Ovary (tissue), 9 donors: ENCODE data around the gene STOM. TPM values are rescaled to one million over a fixed set of nuclear protein-coding genes. Genes with fewer than 3 reads are reported as not detected.

Experiments used
- DNase-seq, 5 donors: peaks; one replicate each; pipeline ENCODE4 v3.0.0-alpha.2; 2019 to 2020
- H3K27ac ChIP-seq, 2 donors: fragments of 200-600 bp; one replicate each; pipeline versions ENCODE4 v1.5.1 to v1.8.0; 2019 to 2022
- H3K27me3 ChIP-seq: fragments of 200-600 bp; one replicate; pipeline ENCODE4 v1.8.0; 2022
- H3K36me3 ChIP-seq: fragments of 200-600 bp; sonication (generic); one replicate; pipeline ENCODE4 v1.5.1; 2019
- H3K4me1 ChIP-seq: one replicate; pipeline ENCODE4 v1.8.1; 2013; ENCODE audit warnings: mild to moderate bottlenecking, moderate library complexity; ENCODE audit not compliant: insufficient read depth
- H3K4me3 ChIP-seq: fragments of 200-600 bp; sonication (generic); one replicate; pipeline ENCODE4 v1.5.1; 2017
- H3K9me3 ChIP-seq, 2 donors: fragments of 200-600 bp in 1 of 2; sonication (generic) in 1 of 2; one replicate each; pipeline versions ENCODE4 v1.5.1 to v1.8.1; 2013 to 2019; ENCODE audit warnings: mild to moderate bottlenecking in 1 of 2, moderate library complexity in 1 of 2
- EP300 ChIP-seq: sonication (generic); formaldehyde crosslinking; IDR thresholded peaks from one replicate; pipeline ENCODE4 v1.6.1; 2017; ENCODE audit warnings: antibody characterized with exemption
- POLR2A ChIP-seq: fragments of 450-650 bp; IDR thresholded peaks from one replicate; pipeline ENCODE4 v1.6.1; 2017; ENCODE audit warnings: antibody characterized with exemption, mild to moderate bottlenecking, moderate library complexity
- WGBS, 3 donors: extraction: QIAGEN DNeasy Blood & Tissue Kit in 1 of 3; methylation state at CpG; one replicate each; pipeline versions ENCODE4 v1.1.5 to v1.1.7; 2013 to 2017; 5-methylcytosine and 5-hydroxymethylcytosine counted together
- intact Hi-C, 4 donors: fragments of 100-400 bp; cut with DNase I; formaldehyde crosslinking; loops; one replicate each; pipeline versions ENCODE4 v1.11.0 to v1.15.1; 2022 to 2023
- polyA plus RNA-seq, 2 donors: library from polyadenylated mRNA; stranded (reverse); fragments of 200-250 nt in 1 of 2; fragments of 350-450 nt in 1 of 2; fragmentation: Illumina TruSeq in 1 of 2; extraction: RNeasy Lipid Tissue Mini Kit (QIAGEN cat#74804) in 1 of 2; gene quantifications; one replicate each; pipeline ENCODE4 v1.2.3, GENCODE V29; 2013 to 2014
- total RNA-seq, 7 donors: library from RNA; depleted of rRNA in 2 of 7; stranded (reverse); fragments of >200 nt in 2 of 7; fragmentation: NEBNext Ultra II Directional in 3 of 7; extraction: Animal tissue kit (Norgen Biotek cat#: 25700) in 3 of 7; gene quantifications; one replicate each; pipeline versions ENCODE4 v1.1.0 to v1.2.4, GENCODE V29; 2016 to 2023
- TF ChIP-seq, protein P1 (sequence below), 3 donors: fragments of 450-650 bp in 2 of 3; fragments of 200-600 bp in 1 of 3; IDR thresholded peaks; one replicate each; pipeline versions ENCODE4 v1.5.1 to v1.8.0; 2016 to 2022; ENCODE audit warnings: antibody characterized with exemption in 3 of 3, mild to moderate bottlenecking in 1 of 3
- donor health status: DM: no; HTN: no; CAD: no; lungs with moderate emphysema.
- donor health status: DM: no; HTN: no; CAD: no.
- donor health status: Bipolar disorder and iron deficiency.
- donor health status: DM: yes; HTN: yes; CAD: no.
- donor health status: DM: no; HTN: no; CAD: no.
- donor health status: DM: yes; HTN: yes; CAD: no.

Gene STOM
- total and polyA plus RNA-seq, 9 donors, result 73.1 to 205 (median 164) TPM

DNA sequence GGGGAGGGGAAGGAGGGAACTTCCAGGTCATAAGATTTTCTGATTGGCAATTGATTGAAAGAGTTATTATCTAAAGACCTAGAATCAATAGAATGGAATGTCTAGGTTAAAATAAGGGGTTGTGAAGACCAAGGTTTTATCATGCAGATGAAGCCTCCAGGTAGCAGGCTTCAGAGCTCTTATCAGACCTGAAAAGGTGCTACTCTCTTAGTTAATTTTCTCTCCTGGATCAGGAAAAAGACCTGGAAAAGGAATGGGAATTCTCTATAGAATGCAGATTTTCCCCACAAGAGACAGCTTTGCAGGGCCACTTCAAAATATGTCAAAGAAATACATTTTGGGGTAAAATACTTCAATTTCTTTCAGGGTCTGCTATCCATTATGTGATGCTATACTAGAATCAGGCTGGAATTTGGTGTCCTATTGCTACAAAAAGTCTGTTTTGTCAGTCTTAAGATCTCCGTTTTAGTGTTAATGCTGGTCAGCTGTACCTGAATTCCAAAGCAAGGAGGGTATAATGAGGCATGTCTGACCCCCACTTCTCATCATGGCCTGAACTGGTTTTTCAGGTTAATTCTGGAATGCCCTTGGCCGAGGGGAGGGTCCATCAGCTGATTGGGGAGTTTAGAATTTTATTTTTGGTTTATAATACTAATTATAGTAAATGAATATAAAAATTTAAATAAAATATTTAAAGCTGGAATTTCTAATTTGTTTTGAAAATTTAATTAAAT lies 16.6 kb upstream of the STOM start:
- DNase-seq, result no peak
- H3K27me3 ChIP-seq, result no peaks in the 10 kb centered on the region
- H3K9me3 ChIP-seq, result no peaks in the 10 kb centered on the region
- WGBS, 3 donors, result 88 to 92% (median 89%) methylated on average over 2 of the region's 2 CpGs
- no peak overlapping the region for H3K27ac ChIP-seq
- no peak overlapping the region for H3K4me3 ChIP-seq
- intact Hi-C loops, result no loop called here
- no peaks in the 10 kb centered on the region for H3K36me3 ChIP-seq
- TF ChIP-seq POLR2A (no peak), EP300 (no peak)
- TF ChIP-seq, protein P1, sequence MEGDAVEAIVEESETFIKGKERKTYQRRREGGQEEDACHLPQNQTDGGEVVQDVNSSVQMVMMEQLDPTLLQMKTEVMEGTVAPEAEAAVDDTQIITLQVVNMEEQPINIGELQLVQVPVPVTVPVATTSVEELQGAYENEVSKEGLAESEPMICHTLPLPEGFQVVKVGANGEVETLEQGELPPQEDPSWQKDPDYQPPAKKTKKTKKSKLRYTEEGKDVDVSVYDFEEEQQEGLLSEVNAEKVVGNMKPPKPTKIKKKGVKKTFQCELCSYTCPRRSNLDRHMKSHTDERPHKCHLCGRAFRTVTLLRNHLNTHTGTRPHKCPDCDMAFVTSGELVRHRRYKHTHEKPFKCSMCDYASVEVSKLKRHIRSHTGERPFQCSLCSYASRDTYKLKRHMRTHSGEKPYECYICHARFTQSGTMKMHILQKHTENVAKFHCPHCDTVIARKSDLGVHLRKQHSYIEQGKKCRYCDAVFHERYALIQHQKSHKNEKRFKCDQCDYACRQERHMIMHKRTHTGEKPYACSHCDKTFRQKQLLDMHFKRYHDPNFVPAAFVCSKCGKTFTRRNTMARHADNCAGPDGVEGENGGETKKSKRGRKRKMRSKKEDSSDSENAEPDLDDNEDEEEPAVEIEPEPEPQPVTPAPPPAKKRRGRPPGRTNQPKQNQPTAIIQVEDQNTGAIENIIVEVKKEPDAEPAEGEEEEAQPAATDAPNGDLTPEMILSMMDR (IDR thresholded peaks at IDR 0.05), result no peak
- H3K4me1 ChIP-seq, result no peaks in the 10 kb centered on the region

- no peak for DNase-seq
- H3K36me3 ChIP-seq, result no peaks in the 10 kb centered on the region
- H3K27ac ChIP-seq, result no peak overlapping the region
- H3K4me3 ChIP-seq, result no peak overlapping the region
- TF ChIP-seq, protein P1 (IDR thresholded peaks at IDR 0.05), result no peak
- TF ChIP-seq POLR2A (no peak), EP300 (no peak)
- WGBS, 3 donors, result 58 to 72% (median 68%) methylated on average over 6 of the region's 6 CpGs
- H3K9me3 ChIP-seq, result no peaks in the 10 kb centered on the region
- intact Hi-C loops, result loop anchor here in 1 of 4 donors (5.0 kb wide), 1 partner anchor 161 kb away; no protein-coding TSS in a partner anchor
- no peaks in the 10 kb centered on the region for H3K27me3 ChIP-seq
- no peaks in the 10 kb centered on the region for H3K4me1 ChIP-seq
These were observed 13.7 kb upstream of the STOM start for GRCh38 chr9:121383715-121384114.

DNA sequence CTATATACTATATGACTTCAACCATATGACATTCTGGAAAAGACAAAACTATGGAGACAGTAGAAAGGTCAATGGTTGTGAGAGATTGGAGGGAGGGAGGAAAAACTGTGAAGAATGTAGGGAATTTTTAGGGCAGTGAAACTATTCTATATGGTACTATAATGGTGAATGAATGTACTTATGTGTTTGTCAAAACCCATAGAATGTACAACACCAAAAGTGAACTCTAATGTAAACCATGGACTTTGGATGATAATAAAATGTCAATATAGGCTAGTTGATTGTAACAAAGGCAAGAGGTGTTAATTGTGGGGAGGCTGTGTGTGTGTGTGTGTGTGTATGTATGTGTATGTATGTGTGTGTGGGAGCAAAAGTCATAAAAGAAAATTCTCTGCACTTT lies 10.8 kb upstream of the STOM start:
- Histone ChIP-seq H3K27ac (no peak overlapping the region), H3K9me3 (no peaks in the 10 kb centered on the region), H3K27me3 (no peaks in the 10 kb centered on the region), H3K4me3 (no peak overlapping the region), H3K36me3 (no peaks in the 10 kb centered on the region), H3K4me1 (no peaks in the 10 kb centered on the region)
- intact Hi-C loops, result loop anchor here in 1 of 4 donors (5.0 kb wide), 1 partner anchor 159 kb away; no protein-coding TSS in a partner anchor
- no peak for DNase-seq
- TF ChIP-seq POLR2A (no peak), EP300 (no peak)
- TF ChIP-seq, protein P1 (IDR thresholded peaks at IDR 0.05), result no peak

GRCh38 chr9:121376214-121376830 lies 6.3 kb upstream of the STOM start:
- Histone ChIP-seq H3K9me3 (no peaks in the 10 kb centered on the region), H3K4me1 (peaks cover 10% of the 10 kb centered on the region), H3K4me3 (no peak overlapping the region), H3K27ac (no peak overlapping the region), H3K36me3 (no peaks in the 10 kb centered on the region), H3K27me3 (no peaks in the 10 kb centered on the region)
- no peak for DNase-seq
- TF ChIP-seq, protein P1 (IDR thresholded peaks at IDR 0.05), result peak in 1 of 3 donors; percentile 55
- TF ChIP-seq POLR2A, result no peak
- WGBS, 3 donors, result 73 to 80% (median 79%) methylated on average over 4 of the region's 4 CpGs
- intact Hi-C loops, result loop anchor here in 2 of 4 donors (5.0 to 10.0 kb wide), 2 partner anchors 52 to 59 kb away; no protein-coding TSS in a partner anchor
